NCI-H446 treated with DMSO at 0.1 percent for 48 hours (cell line): ENCODE results near the gene RUNX1.

Source experiments
- DNase-seq: peaks from one replicate; lab custom pipeline; 2025; lab: John Stamatoyannopoulos, UW

RUNX1 gene

DNA sequence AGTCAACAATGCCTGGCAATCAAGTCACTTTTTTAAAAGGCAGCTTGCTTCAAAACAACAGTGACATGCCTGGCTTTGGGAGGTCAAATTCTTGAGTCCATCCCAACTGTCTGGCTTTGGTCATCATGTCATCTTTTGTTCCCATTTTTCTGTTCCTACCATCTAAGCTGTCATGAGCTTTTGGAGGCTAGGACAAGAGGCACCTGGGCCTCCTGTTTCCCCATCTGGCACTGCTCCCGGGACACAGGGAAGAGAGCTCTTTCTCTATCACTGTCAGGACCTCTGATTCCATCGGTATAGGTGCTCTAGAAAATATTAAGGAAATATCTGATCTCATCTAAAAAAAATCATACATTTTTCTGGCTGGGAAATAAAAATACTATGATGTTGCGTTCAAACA, 224.0 kb downstream of the RUNX1 start:
- no peak for DNase-seq

DNA sequence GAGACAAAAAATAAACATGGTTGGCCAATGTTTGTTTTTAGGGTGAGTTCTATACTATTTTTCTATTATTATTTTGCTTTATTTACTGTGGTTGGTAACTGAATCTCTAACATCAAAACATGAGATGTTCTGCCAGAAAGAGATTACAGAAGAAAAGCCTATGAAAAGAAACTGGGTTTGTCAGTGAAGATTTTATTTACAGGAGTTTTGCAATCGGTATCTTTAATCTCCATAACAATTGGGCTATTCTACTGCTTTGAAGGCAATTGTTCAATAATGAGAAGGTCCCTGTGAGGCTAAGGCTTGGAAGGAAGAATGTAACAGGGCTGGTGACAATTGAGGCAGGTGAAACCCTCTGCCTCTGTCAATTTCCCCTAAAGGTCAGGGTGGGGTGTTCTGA, 224.8 kb downstream of the RUNX1 start:
- DNase-seq: no peak

DNA sequence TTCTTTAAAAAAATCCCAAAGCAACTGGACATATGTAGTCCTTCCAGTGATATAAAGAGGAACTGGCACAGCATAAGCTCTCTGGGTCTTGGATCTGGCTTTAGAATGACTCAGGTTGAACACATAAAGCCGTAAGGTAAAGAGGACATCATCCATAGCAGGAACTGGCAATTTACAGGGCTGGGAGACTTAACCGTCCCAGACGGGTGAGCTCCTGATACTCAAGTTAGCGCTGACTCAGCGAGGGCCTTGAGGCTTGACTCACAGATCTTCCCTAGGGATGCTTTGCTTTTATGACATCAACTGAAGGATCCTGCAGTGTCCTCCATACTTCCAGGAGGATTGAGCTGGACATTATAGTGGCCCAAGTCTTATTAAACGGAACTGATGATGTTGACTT, 226.2 kb downstream of the RUNX1 start:
- no peak for DNase-seq

DNA sequence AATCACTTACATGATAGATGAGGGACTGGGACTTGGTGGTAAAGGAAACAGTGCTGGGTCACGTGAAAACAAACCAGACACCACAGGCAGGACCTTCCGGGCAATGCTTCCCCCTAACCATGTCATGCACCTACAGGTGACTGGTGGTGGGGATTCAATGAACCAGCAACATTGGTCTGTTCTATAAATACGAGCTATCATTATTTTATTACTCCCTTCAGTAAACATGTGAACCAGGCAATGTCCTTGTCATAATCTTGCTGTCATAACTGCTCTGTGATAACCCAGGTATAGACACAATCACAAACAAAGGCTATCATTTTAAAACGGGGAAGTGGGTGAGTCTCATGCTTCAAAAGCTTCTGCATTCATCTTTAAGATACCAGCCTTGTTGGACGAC, 226.9 kb downstream of the RUNX1 start:
- DNase-seq: no peak

DNA sequence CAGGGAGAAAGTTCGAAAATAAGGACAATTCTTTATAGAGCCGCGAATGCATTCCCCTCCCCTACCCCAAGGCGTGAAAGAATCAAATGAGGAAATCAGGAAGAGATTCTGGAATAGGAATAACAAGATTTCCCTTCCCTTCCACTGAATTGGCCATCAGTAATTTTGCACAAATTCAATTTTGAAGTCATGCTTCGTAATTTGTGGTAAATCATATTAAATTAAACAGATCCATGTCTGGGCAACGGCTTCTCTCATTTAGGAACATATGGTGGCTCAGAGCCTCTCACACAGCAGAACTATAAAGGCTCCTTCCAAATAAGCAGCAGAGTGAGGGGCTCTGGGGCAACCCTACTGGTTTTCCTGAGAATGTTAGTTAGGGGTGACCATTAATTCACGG, 227.4 kb downstream of the RUNX1 start:
- no peak for DNase-seq

DNA sequence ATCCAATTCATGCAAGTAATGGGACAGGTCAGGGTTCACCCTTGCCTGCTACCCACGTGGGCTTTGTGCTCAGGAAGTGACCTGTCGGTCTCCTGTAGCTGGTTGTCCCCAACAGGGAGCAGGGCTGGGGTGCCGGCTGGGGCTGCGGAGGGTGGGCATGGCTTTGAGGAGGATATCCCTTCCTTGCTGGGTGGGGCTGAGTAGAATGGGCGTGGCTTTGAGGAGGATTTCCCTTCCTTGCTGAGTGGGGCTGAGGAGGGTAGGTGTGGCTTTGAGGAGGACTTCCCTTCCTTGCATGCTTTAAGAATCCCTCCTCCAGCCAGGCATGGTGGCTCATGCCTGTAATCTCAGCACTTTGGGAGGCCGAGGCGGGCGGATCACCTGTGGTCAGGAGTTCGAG, 229.1 kb downstream of the RUNX1 start:
- DNase-seq: no peak

DNA sequence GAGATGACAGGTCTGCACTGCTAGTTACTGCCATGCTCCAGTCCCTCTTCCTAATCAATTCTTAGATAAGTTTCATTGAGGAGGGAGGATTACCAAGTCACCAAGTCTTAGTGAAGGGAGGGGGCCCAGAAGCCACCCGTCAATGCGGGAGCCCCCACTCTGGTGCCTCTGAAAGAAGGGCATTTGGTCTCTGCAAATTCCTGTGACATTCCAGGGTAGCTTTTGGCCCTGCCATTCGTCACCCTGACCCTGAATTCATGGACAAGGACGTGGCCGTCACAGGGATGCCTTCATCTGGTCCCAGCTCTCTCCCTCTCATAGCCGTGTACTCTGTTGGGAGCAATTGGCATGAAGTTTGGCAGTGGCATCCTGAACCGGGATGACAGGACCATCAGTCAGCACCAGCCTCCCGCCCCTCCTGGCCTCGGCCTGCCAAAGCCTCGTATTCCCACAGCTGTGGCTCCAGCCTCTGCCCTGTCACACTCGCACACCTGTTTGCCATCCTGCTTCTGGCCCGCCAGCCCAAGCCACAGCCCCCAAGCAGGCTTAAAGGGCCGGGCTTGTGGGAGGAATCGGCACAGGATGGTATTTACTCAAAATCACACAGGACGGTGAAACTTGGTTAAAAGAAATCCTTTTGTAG, 229.6 kb downstream of the RUNX1 start:
- DNase-seq: no peak

DNA sequence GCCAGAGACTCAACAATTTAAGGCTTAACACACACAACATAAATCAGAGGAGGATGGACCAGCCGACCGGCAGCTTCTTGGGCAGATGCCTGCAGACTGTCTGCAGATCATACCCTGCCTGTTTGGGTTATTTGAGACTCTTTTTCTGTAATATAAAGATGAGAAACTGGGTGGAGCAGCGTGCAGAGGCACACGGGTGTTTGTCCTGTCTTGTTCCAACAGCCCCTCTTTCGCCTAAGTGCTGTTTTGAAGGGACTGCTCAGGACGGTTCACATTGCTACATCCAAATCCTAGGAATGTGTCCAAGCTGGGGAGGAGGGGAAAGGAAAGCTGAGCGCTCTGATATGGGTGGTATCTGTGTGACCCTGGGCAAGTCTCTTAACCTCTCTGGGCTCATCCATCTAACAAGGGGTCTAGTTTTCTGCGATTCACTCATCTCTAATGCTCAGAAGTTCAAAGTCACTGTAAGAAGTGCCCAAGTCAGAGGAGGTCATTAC, 230.4 kb downstream of the RUNX1 start:
- no peak for DNase-seq

DNA sequence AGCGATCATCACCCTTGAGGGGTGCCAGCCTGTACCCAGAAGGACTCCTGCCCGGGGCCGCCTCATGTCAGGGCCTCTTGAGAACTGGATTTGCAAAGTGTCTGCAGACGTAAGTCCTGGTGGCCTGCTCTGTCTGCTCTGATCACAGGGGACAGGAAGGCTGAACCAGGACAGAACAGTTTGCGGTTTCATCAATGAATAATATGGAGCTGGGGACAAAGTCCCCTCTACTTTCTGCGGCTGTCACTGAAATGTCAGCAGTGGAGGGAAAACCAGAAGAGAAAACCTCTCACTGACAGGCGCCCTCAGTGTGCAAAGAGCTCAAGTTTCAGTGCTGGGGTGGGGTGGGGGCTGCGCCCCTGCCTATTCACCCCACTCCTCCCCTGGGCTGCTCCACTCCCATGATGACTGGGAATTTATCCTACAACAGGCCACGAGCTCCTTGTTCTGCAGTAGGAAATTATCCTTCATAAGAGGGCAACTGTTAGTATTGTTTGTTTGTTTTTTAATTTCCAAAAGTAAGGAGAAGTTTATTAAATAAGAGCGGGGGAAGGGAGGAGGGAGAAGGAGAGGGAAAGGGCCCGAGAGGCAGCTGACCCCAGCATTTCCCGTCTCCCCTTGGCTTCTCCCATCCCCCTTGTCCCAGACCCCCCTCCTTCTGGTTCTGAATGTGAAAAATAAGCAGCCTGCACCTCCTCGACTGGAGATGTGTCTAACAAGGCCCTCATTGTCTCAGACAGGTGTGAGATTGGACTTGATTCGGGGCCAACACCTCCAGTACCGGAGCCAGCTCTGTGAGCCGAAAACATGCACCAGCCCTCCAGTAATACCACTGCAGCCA, 231.1 kb downstream of the RUNX1 start:
- no peak for DNase-seq

DNA sequence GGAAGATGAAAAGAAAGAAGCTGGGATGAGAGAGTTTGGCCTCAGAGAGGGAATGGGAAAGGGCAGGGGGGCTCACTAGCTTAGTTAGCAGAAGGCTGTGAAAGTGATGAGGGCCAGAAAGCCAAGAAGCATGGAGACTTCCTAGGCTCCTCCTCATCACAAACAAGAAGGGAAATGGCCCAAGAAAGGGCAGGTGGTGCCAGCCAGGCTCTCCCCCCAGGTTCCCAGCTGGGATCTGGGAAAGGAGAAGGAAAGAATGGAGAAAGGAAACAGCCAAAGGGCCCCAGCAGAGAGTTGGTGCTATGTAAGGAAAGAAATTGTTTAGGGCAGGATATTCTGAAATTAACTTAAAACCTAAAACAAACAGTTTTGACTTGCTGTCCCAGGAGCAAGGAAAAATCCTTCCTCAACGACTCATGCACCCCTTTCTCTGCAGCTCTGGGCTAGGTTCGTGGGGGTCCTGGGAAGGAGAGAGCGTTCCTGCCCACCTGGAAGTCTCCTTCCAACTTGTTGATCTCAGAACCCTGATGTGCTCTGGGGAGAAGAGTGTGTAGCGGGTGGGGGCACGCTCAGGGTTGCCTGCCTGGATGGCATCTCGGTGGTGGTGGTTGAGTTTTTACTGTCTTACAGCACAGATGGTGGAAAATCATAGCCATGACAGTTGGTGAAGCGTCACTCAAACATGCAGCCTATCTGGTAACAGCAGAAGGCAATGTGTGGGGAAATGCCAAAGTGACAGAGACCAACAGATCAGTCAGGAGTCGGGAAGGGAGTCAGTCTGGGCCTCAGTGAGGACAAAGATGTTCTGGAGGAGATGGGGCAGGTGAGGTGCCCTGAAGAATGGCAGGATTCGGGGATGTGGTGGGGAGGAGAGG, 233.0 kb downstream of the RUNX1 start:
- no peak for DNase-seq

DNA sequence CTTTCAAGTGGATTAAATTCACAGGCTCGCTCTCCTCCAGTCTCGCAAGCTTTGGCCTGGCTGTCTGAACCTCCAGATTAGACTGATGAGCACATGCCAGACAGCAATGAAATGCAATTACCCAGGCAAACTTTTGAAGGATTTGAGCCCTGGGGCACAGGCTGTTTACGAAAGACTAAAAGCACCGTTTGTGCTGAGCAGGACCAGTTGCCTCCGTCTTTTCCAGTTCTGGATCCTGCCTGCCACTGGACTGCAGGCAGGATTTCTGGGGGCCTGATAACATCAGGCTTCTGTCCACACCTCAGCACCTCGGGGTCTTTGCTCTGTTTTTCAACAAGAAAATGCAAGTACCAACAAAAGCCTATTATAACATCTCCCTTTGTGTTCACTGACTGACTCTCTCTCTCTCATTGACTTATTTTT, 234.6 kb downstream of the RUNX1 start:
- no peak for DNase-seq

DNA sequence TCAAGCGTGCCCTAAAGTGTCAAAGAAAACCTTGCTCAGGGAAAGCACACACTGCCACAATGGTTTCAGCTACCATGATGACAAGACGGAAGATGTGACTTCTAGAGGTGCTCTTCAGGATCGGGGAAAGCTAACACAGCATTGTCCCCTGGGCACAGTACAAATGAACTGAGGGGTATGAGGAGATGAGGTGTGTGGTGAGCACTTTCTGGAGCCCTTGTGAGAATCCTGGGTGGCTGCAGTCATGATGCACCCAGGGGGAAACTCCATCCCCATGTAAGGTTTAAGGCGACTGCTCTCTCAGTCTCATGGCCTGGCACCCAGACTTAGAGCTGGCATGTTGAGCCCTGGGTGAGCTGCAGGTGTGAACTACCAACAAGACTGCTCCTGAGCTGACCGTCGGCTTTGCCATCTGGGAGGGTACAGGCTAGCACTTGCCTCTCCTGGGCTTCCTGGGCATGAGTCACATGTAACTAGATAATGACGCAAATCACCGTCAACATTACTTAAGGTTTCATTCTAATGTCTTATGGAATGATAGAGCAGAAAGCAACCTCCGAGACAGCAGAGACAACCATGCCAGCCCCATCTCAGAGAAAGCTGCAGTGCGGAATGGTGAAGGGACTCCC, 235.7 kb downstream of the RUNX1 start:
- no peak for DNase-seq

DNA sequence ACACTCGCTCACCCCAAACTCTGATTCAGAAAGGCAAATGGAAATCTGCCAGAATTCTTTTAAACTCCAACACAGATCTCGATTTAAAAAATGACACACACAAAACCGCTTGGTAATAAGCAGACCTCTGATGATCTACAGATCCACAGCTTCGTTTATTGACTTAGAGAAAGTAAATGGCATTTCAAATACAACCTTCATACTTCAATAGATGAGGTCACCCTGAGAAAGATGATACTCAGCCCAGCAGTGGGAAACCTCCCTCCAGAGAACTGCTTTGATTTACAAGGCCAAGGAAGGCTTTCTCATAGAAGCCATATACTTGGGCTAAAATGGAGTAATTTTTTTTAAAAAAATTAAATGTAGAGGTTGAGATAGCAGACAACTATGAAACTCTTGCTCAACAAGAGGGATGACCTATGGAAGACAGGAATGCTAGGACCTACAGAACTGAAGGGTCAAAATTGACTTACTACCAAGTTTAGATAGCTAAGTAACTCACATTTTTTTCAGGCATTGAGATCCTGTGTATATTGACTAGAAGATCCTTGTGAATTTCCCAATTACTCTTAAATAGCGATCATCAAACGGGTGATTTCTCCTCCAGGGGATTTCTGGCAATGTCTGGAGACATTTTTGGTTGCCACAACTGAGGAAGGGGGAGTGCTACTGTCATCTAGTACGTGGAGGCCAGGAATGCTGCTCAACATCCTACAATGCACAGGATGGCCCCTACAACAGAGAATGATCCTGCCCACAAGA, 236.4 kb downstream of the RUNX1 start:
- no peak for DNase-seq

DNA sequence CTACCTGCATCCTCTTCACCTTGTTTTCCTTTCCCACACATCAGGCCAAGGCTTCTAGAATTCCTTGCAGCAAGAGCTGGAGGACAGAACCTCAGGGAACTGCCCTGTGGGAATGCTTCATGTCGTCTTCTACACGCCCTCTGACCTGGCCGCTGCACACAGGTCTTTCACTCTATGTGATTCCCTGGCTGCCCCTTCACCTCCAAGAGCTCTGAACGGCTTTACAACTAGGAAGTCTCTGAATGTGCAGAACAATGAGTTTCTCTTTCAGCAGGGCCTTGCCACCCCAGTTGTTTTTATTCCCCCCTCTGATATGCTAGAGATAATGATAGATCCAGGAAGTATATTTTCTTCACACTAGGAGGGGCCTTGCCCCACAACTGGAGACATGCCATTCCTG, 237.7 kb downstream of the RUNX1 start:
- DNase-seq: no peak

DNA sequence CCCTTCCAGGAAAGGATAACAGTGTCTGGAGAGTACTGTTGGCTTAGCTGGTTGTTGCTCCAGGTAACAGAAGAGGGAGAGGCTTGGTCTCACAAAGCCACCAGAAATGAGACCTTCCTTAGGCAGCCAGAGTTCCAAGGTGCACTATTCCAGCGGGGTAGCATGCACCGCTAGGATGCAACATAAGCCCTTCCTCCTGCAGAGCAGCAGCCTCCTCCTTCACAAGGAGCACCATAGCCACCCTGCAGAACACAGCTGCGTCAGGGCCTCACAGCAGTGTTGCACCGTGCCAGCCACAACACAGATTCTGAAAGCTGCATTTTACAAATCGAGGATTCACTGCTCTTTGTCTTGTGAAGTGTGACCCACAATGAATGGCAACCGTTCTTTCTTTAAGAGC, 238.3 kb downstream of the RUNX1 start:
- no peak for DNase-seq

DNA sequence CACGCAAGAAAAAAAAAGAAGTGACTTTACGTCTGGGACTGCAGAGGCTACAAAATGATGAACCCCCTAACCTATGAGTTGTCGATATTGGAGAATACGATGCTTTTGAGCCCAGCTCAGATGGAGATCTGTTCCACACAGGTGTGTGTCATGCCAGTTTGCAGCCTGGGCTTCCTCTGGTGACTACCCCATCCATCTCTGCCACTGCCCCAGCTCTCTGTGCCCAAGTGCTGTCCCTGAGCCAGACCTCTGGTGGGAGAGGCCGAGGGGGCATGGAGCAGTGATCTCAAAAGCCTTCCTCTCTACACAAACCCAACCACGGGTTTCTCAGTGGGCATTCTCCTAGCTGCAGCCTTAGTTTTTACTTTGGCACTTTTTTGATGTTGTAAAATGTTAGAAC, 239.3 kb downstream of the RUNX1 start:
- no peak for DNase-seq

DNA sequence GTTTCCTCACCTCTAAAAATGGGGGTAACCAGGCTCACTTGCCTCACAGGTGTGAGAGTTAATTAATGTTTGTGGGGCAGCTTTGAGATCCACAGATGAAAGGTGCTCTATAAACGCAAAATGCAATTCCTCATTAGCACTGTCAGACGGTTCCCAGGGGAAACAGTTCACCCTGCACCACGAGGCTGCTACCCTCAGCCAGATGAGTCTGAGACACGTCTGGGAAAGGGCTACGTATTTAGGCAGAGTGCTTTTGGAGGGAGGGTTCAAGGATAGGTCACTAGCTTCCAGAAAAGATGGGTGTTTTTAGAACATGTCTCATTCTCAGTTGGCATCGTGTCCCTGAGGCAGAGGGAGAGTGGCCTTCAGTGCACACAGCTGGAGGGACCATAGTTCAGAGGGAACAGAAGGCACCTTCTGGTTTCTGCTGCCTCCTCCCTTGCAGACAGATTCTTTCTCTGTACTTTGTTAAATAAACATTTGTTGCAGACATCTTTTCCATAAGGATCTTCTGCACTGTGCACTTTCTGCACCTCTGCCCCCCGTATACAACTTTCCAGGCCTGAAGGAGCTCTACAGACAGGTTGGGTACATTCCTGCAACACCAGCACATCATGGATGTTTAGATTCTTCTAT, 240.4 kb downstream of the RUNX1 start:
- no peak for DNase-seq

DNA sequence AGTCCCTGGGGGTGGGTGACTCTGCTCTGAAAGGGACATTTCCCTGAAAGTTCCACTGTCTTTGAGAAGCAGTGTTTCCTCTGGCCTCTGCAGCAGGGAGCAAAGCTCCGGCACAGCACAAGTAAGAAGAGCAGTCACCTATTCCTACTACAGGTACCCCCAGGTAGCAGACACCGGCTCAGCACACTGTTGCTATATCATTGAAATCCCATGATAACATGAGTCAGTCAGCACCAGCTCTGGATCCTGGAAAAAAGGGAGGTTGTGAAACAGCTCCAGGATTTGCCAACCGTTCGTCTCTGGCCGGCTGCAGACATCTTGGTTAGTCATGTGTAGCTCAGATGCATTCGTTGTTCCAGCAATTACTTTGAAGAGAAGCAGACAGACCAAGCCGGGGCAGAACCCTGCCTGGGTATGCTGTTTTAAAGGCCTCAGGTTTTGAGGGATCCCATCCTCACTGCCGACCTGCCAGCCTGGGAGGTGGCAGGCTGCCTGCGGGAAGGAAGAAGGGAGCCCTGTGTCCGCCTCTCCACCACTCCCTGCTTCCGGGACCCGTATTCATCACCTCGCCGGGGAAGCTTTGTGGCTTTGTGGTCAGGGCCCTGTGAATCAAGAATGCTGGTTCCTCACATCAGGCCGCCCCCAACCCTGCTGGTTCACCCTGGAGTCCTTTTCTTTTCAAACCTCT, 241.1 kb downstream of the RUNX1 start:
- DNase-seq: no peak

DNA sequence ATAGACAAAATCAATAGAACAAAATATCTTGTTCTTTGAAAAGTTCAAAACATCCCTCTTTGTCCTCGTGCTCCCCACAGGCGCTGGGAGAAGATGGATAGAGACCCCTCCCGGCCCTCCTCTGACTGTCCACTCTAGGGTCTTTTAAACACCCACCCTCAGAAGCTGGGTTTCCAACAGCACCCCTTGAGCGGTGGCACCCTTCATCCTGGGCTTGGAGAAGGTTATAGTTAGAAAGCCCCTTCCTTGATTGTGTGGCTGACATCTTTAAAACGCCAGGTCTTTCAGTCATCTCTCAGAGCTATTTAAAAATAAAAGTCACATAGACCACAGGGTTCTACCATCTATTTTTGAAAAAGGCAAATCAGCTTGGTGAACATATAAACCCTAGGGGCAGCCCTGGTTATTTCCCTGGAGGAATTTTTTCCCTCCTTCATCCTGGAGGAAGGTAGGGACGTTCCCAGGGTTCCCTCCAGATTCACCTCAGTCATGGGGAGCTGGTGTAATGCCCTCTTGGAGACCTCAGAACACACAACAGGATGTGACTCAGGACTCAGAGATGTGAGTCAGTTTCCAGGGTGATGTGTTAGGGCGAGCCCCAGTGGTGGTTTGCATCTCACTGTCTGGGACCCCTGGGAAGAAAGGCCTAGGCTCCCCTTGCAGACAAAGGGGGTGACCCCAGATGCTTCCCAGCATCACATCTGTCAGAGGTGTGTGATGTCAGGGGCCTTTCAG, 241.8 kb downstream of the RUNX1 start:
- DNase-seq: no peak

DNA sequence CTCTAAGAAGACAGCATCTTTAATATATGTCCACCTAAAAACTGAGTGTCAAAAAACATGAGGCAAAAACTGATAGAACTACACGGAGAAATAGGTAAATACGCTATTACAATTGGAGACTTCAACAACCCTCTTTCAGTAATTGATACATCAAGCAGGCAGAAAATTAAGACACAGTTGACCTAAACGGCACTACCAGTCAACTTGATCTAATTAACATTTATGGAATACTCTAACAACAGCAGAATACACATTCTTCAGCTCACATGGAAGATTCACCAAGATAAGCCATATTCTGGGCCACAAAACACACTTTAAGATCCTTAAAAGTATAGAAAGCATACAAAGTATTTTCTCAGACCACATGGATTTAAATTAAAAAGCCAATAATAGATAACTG, 242.7 kb downstream of the RUNX1 start:
- DNase-seq: no peak
